GM19463 (cell line): ENCODE measurements around the gene SEPTIN12.

ENCODE experiments used
- ATAC-seq: cut with Tn5 transposase; IDR thresholded peaks from one replicate; pipeline ENCODE4 v1.9.1; 2021; ENCODE audit warnings: mild to moderate bottlenecking, moderate library complexity; ENCODE audit not compliant: unreplicated experiment

Gene SEPTIN12, protein sequence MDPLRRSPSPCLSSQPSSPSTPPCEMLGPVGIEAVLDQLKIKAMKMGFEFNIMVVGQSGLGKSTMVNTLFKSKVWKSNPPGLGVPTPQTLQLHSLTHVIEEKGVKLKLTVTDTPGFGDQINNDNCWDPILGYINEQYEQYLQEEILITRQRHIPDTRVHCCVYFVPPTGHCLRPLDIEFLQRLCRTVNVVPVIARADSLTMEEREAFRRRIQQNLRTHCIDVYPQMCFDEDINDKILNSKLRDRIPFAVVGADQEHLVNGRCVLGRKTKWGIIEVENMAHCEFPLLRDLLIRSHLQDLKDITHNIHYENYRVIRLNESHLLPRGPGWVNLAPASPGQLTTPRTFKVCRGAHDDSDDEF

GRCh38 chr16:4787627-4788482, at the start of gene SEPTIN12:
Gene SEPTIN12 (minus strand): TSS chr16:4788345. CDS start chr16:4787645, 700 bp downstream.
- ATAC-seq, result no peak

- ATAC-seq, result no peak
Measured at GRCh38 chr16:4836727-4837126, 48.6 kb upstream of the SEPTIN12 start.

GRCh38 chr16:4833584-4833983, 45.4 kb upstream of the SEPTIN12 start:
- no peak for ATAC-seq

DNA sequence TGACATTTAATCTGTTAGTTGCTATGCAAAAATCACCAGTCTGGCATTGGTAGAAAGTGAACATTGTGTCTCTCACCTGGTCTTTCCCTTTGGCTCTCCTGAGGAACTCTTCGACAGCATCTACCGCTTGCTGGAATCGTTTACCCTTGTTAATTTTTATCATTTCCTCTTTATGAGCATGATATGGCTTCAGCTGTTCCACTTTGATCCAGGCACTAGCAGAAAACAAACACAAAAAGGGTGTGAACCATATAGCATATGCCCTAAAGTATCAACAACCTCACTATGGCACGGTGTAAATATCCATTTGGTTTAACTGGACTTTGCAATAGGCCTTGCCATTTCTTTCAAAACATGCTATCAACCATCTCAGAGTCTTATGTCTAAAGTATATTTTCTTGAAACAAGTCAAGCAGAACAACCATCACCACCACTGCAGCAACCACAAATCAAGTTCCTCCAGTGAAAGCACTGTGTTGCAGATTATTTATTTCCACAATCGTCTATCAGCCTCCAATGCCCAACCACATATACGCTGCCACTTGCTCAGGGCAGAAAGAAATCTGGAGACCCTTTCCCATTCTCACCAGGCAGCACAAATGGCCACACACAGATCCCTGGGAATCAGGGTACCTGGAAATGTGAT, 44.7 kb upstream of the SEPTIN12 start:
- no peak for ATAC-seq

- ATAC-seq, result no peak
Measured at GRCh38 chr16:4831616-4832015, 43.5 kb upstream of the SEPTIN12 start.

GRCh38 chr16:4830408-4830807, 42.3 kb upstream of the SEPTIN12 start:
- ATAC-seq, result no peak

DNA sequence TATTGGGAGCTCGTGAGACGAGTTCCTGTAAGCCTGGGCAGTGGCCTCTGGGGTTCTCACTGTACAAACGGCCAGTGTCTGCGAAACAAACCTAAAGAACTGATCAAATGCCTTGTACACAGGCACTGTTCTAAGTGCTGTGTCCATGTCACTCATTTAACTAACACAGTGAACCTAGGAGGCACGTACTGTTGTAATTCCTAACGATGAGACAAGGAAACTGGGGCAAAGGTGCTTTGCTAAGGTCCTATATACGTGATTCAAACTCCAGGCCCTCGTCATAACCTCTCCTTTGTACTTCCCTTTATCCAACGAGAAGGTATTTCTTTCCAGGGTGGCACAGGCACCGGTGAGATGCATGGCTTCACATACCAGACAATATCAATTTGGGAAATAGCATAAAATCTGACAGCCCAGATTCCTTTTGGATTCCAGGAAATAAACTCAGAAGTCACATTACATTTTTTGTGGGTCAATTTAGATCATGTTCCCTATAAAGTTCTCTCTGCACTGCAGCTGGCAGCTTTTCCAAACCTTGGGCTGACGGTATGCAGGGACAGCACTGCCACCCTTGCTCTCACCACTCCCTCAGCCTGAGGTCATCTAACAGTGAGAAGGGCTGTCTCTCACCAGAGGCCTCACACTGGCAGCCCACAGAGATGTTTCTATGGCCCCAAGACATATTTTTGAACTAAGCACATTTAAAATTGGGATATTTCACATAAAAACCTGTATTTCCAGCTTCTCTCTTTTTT, 40.6 kb upstream of the SEPTIN12 start:
- no peak for ATAC-seq

DNA sequence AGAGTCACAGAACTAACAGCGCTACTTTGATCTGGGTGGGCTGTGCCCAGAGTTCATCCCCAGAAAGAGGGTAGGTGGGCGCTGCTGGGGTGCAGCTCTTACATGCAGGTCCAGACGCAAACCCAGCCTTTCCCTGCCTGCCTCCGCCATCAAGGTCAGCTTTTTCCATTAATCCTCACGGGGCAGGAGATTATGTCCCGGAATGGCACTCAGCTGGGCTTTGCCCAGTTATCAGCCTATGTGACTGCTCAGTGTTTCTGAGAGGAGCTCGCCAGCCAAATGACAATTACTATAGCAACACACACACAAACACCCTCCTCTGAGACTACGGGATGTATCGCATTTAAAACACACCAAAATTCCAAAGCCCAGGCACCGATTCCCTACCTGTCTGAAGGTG, 38.8 kb upstream of the SEPTIN12 start:
- no peak for ATAC-seq

DNA sequence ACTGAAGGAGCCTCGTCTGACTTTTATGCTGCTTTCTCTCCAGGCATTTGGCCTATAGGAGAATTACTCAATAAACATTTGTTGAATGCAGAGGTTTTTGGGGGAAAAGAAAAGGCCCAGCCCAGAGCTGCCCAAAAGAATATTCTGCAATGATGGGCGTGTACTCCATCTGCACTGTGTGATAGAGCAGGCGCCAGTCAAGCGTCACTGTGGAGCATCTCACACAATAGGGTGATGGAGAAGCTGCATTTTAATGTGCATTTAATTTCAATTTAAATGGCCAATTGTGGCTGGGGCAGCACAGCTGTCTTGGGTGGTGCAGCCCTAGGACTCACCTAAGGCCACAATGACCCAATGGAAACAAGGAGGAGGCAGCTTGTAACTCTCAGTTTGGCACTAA, 38.4 kb upstream of the SEPTIN12 start:
- no peak for ATAC-seq

DNA sequence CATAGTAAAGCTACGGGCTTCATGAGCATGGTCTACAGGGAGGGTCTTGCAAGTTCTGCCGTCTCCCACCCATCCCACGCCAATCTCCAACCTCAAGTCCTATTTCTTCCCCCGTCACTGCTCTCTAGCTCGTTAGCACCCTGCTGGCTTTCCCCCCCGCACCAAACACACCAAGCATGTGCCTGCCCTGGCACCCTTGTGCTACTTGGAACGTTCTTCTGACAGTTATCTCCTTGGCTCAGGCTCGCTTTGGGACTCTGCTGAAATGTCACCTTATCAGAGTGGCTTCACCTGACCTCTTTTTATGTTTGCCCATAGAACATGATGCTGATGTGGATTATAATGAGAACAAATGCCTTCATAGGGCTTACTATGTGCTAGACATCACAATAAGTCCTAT, 37.1 kb upstream of the SEPTIN12 start:
- no peak for ATAC-seq

DNA sequence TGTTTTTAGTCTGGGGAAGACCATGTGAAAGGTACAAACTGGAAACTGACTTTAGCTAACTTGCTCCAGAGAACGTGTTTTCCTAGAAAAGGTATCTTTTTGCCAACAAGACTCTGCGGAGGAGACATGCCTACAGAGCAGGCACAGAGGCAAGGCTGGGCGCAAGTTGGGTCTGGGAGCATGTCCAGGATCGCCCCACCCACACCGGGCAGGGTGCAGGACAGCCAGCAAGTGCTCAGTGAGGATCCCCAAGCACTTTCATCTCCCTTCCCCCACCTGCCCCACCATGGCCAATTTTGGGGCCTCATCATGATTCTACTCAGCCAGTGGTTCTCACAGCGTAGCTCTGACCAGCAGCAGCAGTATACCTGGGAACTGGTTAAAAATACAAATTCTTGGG, 32.5 kb upstream of the SEPTIN12 start:
- ATAC-seq, result no peak

- no peak for ATAC-seq
Measured at GRCh38 chr16:4814542-4815173, 26.5 kb upstream of the SEPTIN12 start.

DNA sequence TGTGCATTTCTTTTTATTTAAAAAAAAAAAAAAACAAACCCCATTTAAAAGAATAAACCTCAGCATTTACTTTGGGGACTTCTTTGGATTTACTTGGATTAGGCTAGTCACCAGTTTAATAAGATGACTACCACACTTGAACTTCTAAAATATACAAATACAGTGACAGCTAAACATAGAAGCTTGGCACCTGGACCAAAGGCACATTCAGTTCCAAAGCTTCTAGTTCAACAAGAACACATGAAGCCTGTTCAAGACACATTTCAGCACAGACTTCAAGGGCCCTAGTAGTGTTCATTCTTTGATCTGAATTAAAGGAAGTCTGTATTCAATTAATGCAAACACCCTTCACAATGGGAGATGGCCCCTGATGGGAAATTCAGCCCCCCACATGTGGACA, 25.9 kb upstream of the SEPTIN12 start:
- ATAC-seq, result no peak

DNA sequence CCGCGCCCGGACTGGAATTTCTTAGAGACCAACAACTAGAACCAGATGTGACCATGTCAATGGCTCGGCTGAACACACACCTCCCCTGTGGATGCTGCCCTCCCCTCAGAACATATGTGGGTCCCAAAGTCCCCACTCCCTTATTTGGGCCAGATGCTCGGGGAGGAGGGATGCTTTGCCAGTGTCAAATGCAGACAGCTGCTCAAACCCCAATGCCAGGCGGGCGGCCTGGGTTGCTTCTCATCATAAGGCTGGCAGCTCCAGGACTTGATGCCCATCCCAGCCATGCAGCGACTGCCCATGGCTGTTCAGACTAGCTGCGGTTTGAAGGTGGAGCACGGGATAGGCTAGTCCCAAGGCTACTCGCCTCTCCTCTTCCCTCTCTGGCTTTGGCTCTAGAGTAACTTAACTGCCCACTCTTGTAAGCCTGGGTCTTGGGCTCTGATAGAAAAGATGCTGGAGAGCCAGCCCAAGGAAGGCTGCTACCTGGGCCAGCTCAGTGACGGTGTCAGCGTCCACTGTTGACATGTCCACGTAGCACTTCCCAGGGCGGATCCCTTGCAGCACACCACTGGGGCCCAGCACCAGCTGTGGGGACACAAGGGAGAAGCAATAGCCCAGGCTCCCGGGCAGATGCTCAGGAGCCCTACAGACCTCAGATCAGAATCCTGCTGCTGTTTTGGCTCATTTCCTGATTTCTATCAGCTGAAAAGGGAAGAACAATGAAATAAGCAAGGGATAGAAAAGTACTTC, 25.3 kb upstream of the SEPTIN12 start:
- ATAC-seq, result no peak

- ATAC-seq, result no peak
Measured at GRCh38 chr16:4811773-4812172, 23.6 kb upstream of the SEPTIN12 start.

DNA sequence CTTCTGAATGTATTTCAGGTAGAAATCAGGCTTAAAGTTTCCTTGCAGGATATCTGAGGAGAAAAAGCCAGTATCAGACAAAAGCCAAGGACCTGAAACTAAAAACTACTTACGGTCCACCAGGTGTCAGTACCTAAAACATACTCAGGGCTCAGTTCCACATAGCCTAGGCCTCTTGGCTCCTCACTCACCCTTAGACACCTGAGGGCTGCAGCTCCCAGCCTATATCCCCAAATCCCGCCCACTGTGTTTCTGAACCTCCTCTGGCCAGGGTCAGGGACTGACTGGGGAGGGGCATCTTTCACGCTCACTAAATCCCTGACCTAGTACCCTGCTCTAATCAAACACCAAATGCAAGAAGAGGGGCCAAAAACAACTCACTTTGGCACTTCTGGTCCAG, 23.1 kb upstream of the SEPTIN12 start:
- no peak for ATAC-seq

DNA sequence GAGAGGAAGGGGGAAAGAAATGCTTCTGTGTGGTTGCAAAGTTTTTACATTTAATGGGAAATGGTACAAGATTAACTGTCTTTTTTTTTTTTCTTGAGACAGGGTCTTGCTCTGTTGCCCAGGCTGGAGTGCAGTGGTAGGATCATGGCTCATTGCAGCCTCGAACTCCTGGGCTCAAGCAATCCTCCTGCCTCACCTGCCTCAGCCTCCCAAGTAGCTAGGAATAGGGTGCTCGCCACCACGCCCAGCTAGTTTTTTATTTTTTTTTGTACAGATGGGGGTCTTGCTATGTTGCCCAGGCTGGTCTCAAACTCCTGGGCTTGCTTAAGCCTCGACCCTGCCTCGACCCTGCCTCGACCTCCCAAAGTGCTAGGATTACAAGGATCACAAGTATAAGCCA, 18.1 kb upstream of the SEPTIN12 start:
- ATAC-seq, result no peak

GRCh38 chr16:4805231-4805630, 17.1 kb upstream of the SEPTIN12 start:
- no peak for ATAC-seq

- ATAC-seq, result no peak
Measured at GRCh38 chr16:4803898-4804762, 16.0 kb upstream of the SEPTIN12 start.
